ENCODE measurements around the gene ATP6V0B. TPM values are rescaled to one million over a fixed set of nuclear protein-coding genes. Genes with fewer than 3 reads are reported as not detected.

ATP6V0B gene
- total and polyA plus RNA-seq, 2 of the 13 experiments (the other 11 are each of a cell fraction or from before 2014, with no cell fraction given) = 157 to 161 TPM

DNA sequence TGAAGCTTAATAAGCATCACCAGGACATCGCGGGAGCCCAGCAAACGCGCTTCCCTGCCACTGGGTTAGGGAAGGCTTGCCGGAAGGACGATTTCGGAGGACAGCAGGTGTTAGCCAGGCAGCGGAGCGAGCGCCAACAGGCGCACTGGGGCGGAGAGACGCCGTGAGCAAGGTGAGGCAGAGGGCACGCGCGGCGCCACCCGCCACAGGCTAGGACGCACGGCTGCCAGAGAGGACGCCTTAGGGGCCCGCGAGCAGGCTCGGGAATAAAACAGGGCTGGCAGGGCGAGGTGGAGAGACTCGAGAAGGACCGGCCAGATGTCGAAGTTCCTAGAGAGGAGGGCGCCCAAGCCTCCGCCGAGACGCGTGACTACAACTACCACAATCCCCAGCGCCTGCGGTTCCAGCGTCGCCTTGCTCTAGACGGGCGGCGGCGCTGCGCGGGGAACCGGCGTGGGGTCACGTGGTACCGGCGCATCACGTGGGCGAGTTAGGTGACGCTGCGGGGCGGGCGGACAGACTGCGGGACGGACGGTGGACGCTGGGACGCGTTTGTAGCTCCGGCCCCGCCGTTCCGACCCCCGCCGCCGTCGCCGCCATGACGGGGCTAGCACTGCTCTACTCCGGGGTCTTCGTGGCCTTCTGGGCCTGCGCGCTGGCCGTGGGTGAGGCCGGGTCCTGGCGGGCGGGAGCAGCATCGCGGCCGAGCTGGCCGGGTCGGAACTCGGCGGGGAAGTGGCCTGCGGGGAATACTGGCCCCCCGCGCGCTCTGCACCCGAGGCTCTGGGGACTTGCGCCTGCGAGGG lies at the start of gene ATP6V0B (continued):
- TF ChIP-seq FOXK1 (CRISPR knock-in tag; IDR thresholded peaks at IDR 0.05; ENCODE audit: borderline replicate concordance, low read depth) (peak; percentile 55; the same call in 1 of the 2 replicates), ZNF430 (CRISPR knock-in tag; IDR thresholded peaks at IDR 0.05) (peak; percentile 72), ZFP62 (CRISPR knock-in tag; IDR thresholded peaks at IDR 0.05) (no peak), AGO1 (IDR thresholded peaks at IDR 0.05; ENCODE audit: low read depth, low read length, poor library complexity, severe bottlenecking) (peak; percentile 96), ZNF678 (CRISPR knock-in tag; IDR thresholded peaks at IDR 0.05) (no peak), ZSCAN12 (CRISPR knock-in tag; IDR thresholded peaks at IDR 0.05) (no peak), BORCS8-MEF2B (CRISPR knock-in tag; IDR thresholded peaks at IDR 0.05) (0 out of 2 replicates have a peak, but pooled peaks have one; percentile 45), ZNF558 (CRISPR knock-in tag; IDR thresholded peaks at IDR 0.05; ENCODE audit: borderline replicate concordance) (0 out of 2 replicates have a peak, but pooled peaks have one; percentile 58), SRY (CRISPR knock-in tag; IDR thresholded peaks at IDR 0.05) (no peak), CENPX (CRISPR knock-in tag; IDR thresholded peaks at IDR 0.05) (no peak), FOXJ3 (CRISPR knock-in tag; IDR thresholded peaks at IDR 0.05; ENCODE audit: borderline replicate concordance) (no peak), GFI1 (CRISPR knock-in tag; IDR thresholded peaks at IDR 0.05; ENCODE audit: borderline replicate concordance) (no peak; the same call in 1 of the 2 replicates), ZNF543 (CRISPR knock-in tag; IDR thresholded peaks at IDR 0.05) (peak; percentile 21; the same call in 1 of the 2 replicates), MIXL1 (CRISPR knock-in tag; IDR thresholded peaks at IDR 0.05) (peak; percentile 49; the same call in 1 of the 2 replicates), SNAPC2 (CRISPR knock-in tag; IDR thresholded peaks at IDR 0.05) (no peak), ZNF891 (CRISPR knock-in tag; IDR thresholded peaks at IDR 0.05) (peak; percentile 54)
- TF ChIP-seq, protein P1, sequence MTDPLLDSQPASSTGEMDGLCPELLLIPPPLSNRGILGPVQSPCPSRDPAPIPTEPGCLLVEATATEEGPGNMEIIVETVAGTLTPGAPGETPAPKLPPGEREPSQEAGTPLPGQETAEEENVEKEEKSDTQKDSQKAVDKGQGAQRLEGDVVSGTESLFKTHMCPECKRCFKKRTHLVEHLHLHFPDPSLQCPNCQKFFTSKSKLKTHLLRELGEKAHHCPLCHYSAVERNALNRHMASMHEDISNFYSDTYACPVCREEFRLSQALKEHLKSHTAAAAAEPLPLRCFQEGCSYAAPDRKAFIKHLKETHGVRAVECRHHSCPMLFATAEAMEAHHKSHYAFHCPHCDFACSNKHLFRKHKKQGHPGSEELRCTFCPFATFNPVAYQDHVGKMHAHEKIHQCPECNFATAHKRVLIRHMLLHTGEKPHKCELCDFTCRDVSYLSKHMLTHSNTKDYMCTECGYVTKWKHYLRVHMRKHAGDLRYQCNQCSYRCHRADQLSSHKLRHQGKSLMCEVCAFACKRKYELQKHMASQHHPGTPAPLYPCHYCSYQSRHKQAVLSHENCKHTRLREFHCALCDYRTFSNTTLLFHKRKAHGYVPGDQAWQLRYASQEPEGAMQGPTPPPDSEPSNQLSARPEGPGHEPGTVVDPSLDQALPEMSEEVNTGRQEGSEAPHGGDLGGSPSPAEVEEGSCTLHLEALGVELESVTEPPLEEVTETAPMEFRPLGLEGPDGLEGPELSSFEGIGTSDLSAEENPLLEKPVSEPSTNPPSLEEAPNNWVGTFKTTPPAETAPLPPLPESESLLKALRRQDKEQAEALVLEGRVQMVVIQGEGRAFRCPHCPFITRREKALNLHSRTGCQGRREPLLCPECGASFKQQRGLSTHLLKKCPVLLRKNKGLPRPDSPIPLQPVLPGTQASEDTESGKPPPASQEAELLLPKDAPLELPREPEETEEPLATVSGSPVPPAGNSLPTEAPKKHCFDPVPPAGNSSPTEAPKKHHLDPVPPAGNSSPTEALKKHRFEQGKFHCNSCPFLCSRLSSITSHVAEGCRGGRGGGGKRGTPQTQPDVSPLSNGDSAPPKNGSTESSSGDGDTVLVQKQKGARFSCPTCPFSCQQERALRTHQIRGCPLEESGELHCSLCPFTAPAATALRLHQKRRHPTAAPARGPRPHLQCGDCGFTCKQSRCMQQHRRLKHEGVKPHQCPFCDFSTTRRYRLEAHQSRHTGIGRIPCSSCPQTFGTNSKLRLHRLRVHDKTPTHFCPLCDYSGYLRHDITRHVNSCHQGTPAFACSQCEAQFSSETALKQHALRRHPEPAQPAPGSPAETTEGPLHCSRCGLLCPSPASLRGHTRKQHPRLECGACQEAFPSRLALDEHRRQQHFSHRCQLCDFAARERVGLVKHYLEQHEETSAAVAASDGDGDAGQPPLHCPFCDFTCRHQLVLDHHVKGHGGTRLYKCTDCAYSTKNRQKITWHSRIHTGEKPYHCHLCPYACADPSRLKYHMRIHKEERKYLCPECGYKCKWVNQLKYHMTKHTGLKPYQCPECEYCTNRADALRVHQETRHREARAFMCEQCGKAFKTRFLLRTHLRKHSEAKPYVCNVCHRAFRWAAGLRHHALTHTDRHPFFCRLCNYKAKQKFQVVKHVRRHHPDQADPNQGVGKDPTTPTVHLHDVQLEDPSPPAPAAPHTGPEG (CRISPR knock-in tag; IDR thresholded peaks at IDR 0.05) = peak; percentile 33
- TF ChIP-seq, protein P2, sequence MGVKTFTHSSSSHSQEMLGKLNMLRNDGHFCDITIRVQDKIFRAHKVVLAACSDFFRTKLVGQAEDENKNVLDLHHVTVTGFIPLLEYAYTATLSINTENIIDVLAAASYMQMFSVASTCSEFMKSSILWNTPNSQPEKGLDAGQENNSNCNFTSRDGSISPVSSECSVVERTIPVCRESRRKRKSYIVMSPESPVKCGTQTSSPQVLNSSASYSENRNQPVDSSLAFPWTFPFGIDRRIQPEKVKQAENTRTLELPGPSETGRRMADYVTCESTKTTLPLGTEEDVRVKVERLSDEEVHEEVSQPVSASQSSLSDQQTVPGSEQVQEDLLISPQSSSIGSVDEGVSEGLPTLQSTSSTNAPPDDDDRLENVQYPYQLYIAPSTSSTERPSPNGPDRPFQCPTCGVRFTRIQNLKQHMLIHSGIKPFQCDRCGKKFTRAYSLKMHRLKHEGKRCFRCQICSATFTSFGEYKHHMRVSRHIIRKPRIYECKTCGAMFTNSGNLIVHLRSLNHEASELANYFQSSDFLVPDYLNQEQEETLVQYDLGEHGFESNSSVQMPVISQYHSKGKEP (CRISPR knock-in tag; IDR thresholded peaks at IDR 0.05) = no peak
- TF ChIP-seq, protein P3, sequence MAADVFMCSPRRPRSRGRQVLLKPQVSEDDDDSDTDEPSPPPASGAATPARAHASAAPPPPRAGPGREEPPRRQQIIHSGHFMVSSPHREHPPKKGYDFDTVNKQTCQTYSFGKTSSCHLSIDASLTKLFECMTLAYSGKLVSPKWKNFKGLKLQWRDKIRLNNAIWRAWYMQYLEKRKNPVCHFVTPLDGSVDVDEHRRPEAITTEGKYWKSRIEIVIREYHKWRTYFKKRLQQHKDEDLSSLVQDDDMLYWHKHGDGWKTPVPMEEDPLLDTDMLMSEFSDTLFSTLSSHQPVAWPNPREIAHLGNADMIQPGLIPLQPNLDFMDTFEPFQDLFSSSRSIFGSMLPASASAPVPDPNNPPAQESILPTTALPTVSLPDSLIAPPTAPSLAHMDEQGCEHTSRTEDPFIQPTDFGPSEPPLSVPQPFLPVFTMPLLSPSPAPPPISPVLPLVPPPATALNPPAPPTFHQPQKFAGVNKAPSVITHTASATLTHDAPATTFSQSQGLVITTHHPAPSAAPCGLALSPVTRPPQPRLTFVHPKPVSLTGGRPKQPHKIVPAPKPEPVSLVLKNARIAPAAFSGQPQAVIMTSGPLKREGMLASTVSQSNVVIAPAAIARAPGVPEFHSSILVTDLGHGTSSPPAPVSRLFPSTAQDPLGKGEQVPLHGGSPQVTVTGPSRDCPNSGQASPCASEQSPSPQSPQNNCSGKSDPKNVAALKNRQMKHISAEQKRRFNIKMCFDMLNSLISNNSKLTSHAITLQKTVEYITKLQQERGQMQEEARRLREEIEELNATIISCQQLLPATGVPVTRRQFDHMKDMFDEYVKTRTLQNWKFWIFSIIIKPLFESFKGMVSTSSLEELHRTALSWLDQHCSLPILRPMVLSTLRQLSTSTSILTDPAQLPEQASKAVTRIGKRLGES (CRISPR knock-in tag; IDR thresholded peaks at IDR 0.05; ENCODE audit: borderline replicate concordance) = no peak

Measured in HepG2 (cell line).